ENCODE results near the gene WDR43.

Gene WDR43

DNA sequence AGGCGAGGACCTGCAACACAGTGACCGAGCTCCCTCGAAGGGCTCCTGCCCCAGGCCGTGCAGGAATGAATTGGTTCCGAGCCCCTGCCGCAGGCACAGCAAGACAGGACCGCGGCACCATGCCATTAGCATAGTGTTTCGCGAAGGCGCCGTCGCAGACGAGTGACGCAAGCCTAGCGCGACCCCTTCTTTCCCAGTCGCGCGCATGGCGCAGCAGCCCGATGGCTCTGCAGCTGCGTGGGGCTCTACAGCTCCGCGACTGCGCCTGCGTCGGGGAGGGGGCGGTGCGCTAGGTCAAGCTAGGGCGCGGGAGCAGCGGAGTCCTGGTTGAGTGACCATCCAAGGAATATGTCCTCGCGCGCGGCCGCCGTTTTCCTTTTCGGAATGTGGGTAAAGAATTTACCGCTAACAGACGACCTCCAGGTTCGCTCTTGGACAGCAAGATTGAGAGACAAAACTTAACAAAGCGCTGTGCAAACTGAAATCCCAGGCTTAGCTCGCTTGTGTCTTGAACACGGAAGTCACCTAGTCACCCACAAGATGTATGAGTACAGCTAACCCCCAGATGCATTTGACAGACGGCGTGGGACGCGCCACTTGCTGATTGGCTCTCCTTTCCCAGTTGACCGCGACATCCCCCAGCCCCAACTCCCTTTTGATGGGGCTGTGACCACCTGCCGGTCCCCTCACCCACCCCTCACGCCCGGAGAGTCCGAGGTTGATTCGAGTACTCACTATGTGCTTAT is 24.1 kb upstream of the WDR43 start, which contains the start of gene TRMT61B:
Gene TRMT61B, minus strand, starts transcription at position 164 of the 746 bp plus-strand sequence. Its CDS starts 32 bp downstream, at position 132.
- peak within 1 kb of the TSS; percentile 95 for H3K4me3 ChIP-seq (ENCODE audit: low read depth, low read length)
- peak; percentile 97 for TF ChIP-seq POLR2A (IDR thresholded peaks at IDR 0.05; ENCODE audit: extremely low read depth, insufficient read length)
- peak; percentile 99 for TF ChIP-seq MYC (IDR thresholded peaks at IDR 0.05; ENCODE audit: low read depth, low read length)
- TF ChIP-seq, protein P1, sequence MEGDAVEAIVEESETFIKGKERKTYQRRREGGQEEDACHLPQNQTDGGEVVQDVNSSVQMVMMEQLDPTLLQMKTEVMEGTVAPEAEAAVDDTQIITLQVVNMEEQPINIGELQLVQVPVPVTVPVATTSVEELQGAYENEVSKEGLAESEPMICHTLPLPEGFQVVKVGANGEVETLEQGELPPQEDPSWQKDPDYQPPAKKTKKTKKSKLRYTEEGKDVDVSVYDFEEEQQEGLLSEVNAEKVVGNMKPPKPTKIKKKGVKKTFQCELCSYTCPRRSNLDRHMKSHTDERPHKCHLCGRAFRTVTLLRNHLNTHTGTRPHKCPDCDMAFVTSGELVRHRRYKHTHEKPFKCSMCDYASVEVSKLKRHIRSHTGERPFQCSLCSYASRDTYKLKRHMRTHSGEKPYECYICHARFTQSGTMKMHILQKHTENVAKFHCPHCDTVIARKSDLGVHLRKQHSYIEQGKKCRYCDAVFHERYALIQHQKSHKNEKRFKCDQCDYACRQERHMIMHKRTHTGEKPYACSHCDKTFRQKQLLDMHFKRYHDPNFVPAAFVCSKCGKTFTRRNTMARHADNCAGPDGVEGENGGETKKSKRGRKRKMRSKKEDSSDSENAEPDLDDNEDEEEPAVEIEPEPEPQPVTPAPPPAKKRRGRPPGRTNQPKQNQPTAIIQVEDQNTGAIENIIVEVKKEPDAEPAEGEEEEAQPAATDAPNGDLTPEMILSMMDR (IDR thresholded peaks at IDR 0.05; ENCODE audit: low read depth, low read length) = no peak
- peak; percentile 92 for TF ChIP-seq MAX (IDR thresholded peaks at IDR 0.05; ENCODE audit: low read depth, low read length)
- DNase-seq (ENCODE audit: low read depth) = peak; percentile 98

DNA sequence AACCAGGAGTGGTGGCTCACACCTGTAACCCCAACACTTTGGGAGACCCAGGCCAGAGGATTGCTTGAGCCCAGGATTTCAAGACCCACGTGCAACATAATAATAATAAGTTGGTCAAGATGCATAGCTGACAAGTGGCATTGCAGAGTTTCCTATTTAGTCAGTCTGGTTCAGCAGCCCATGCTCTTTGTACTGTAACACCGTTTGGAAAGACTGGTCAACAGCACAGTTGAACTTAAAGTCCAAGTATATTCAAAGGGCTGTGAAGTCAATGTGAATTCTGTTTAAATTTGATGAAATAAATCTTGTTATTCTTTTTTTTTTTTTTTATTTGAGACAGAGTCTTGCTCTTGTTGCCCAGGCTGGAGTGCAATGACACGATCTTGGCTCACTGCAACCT is 22.8 kb upstream of the WDR43 start:
- no peak for DNase-seq (ENCODE audit: low read depth)
- H3K4me3 ChIP-seq (ENCODE audit: low read depth, low read length) = no peak overlapping the region
- no peak for TF ChIP-seq MAX (IDR thresholded peaks at IDR 0.05; ENCODE audit: low read depth, low read length)
- TF ChIP-seq, protein P1 (IDR thresholded peaks at IDR 0.05; ENCODE audit: low read depth, low read length) = no peak
- no peak for TF ChIP-seq POLR2A (IDR thresholded peaks at IDR 0.05; ENCODE audit: extremely low read depth, insufficient read length)
- no peak for TF ChIP-seq MYC (IDR thresholded peaks at IDR 0.05; ENCODE audit: low read depth, low read length)

DNA sequence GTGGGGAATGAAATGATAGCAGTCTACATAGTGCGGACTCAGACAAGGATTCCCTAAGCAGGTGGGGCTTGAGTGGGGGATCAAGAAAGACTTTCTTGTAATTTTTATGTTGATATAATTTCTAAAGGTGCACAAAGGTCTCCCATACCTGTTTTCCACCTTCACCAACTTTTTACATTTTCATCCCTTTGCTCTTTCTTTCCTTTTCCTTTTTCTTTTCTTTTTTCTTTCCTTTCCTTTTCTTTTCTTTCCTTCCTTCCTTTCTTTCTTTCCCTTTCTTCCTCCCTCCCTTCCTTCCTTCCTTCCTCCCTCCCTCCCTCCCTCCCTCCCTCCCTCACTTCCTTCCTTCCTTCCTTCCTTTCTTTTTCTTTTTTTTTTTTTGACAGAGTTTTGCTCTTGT is 14.3 kb upstream of the WDR43 start:
- no peak for DNase-seq (ENCODE audit: low read depth)
- no peak overlapping the region for H3K4me3 ChIP-seq (ENCODE audit: low read depth, low read length)
- TF ChIP-seq POLR2A (IDR thresholded peaks at IDR 0.05; ENCODE audit: extremely low read depth, insufficient read length) (no peak), MAX (IDR thresholded peaks at IDR 0.05; ENCODE audit: low read depth, low read length) (no peak), MYC (IDR thresholded peaks at IDR 0.05; ENCODE audit: low read depth, low read length) (no peak)
- TF ChIP-seq, protein P1 (IDR thresholded peaks at IDR 0.05; ENCODE audit: low read depth, low read length) = no peak

- TF ChIP-seq MYC (IDR thresholded peaks at IDR 0.05; ENCODE audit: low read depth, low read length) (no peak), MAX (IDR thresholded peaks at IDR 0.05; ENCODE audit: low read depth, low read length) (no peak), POLR2A (IDR thresholded peaks at IDR 0.05; ENCODE audit: extremely low read depth, insufficient read length) (no peak)
- TF ChIP-seq, protein P1 (IDR thresholded peaks at IDR 0.05; ENCODE audit: low read depth, low read length) = no peak
- no peak for DNase-seq (ENCODE audit: low read depth)
- H3K4me3 ChIP-seq (ENCODE audit: low read depth, low read length) = peak overlapping the region; percentile 47
Observed at GRCh38 chr2:28893488-28893887, 979 bp upstream of the WDR43 start.

GRCh38 chr2:28895189-28895893 is 874 bp downstream of the WDR43 start:
- TF ChIP-seq MYC (IDR thresholded peaks at IDR 0.05; ENCODE audit: low read depth, low read length) (peak; percentile 76), MAX (IDR thresholded peaks at IDR 0.05; ENCODE audit: low read depth, low read length) (peak; percentile 94), POLR2A (IDR thresholded peaks at IDR 0.05; ENCODE audit: extremely low read depth, insufficient read length) (no peak)
- TF ChIP-seq, protein P1 (IDR thresholded peaks at IDR 0.05; ENCODE audit: low read depth, low read length) = no peak
- peak overlapping the region; percentile 100 for H3K4me3 ChIP-seq (ENCODE audit: low read depth, low read length)
- peak; percentile 74 for DNase-seq (ENCODE audit: low read depth)

Data from NB4 (cell line).